ENCODE data around the gene FAM89B.

FAM89B gene

GRCh38 chr11:65524741-65525545 lies 47.4 kb upstream of the FAM89B start, which contains the start of gene SCYL1:
Gene SCYL1, plus strand, starts transcription at chr11:65525083. Its CDS starts 71 bp downstream, at chr11:65525154.
- H3K4me1 ChIP-seq (ENCODE audit: low read depth, poor library complexity, severe bottlenecking) = peaks cover 4% of the 10 kb centered on the region
- no peaks in the 10 kb centered on the region; the same call in 1 of the 2 replicates for H3K36me3 ChIP-seq (ENCODE audit: insufficient read depth)
- peaks cover 16% of the 10 kb centered on the region; the same call in 1 of the 2 replicates for H3K79me2 ChIP-seq (ENCODE audit: insufficient read depth, low read depth)
- no peak within 1 kb of the TSS for H3K4me3 ChIP-seq (IDR thresholded peaks at IDR 0.05; ENCODE audit: insufficient read depth, low read depth, low read length)
- peaks cover 4% of the 10 kb centered on the region; the same call in 1 of the 2 replicates for H3K27me3 ChIP-seq (ENCODE audit: insufficient read depth, low read depth)
- no peaks in the 10 kb centered on the region for H4K20me1 ChIP-seq (ENCODE audit: insufficient read depth)
- peak within 1 kb of the TSS; percentile 75 for H3K9ac ChIP-seq
- peak within 1 kb of the TSS; percentile 92 for H3K4me2 ChIP-seq
- H3K27ac ChIP-seq = peak within 1 kb of the TSS; percentile 33; the same call in 1 of the 2 replicates
- peak within 1 kb of the TSS; percentile 71 for H2AFZ ChIP-seq (ENCODE audit: low read depth)
- TF ChIP-seq, protein P1, sequence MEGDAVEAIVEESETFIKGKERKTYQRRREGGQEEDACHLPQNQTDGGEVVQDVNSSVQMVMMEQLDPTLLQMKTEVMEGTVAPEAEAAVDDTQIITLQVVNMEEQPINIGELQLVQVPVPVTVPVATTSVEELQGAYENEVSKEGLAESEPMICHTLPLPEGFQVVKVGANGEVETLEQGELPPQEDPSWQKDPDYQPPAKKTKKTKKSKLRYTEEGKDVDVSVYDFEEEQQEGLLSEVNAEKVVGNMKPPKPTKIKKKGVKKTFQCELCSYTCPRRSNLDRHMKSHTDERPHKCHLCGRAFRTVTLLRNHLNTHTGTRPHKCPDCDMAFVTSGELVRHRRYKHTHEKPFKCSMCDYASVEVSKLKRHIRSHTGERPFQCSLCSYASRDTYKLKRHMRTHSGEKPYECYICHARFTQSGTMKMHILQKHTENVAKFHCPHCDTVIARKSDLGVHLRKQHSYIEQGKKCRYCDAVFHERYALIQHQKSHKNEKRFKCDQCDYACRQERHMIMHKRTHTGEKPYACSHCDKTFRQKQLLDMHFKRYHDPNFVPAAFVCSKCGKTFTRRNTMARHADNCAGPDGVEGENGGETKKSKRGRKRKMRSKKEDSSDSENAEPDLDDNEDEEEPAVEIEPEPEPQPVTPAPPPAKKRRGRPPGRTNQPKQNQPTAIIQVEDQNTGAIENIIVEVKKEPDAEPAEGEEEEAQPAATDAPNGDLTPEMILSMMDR (conservative IDR thresholded peaks at IDR 0.05; ENCODE audit: low read depth, low read length) = no peak

- Histone ChIP-seq H3K27ac (peak overlapping the region; percentile 33; the same call in 1 of the 2 replicates), H3K36me3 (ENCODE audit: insufficient read depth) (no peaks in the 10 kb centered on the region; the same call in 1 of the 2 replicates), H3K4me3 (IDR thresholded peaks at IDR 0.05; ENCODE audit: insufficient read depth, low read depth, low read length) (no peak overlapping the region), H3K27me3 (ENCODE audit: insufficient read depth, low read depth) (peaks cover 4% of the 10 kb centered on the region; the same call in 1 of the 2 replicates), H3K9ac (peak overlapping the region; percentile 75), H2AFZ (ENCODE audit: low read depth) (peak overlapping the region; percentile 71; the same call in 1 of the 2 replicates), H3K79me2 (ENCODE audit: insufficient read depth, low read depth) (peaks cover 16% of the 10 kb centered on the region; the same call in 1 of the 2 replicates), H4K20me1 (ENCODE audit: insufficient read depth) (no peaks in the 10 kb centered on the region), H3K4me2 (peak overlapping the region; percentile 92), H3K4me1 (ENCODE audit: low read depth, poor library complexity, severe bottlenecking) (peaks cover 4% of the 10 kb centered on the region)
- TF ChIP-seq, protein P1 (conservative IDR thresholded peaks at IDR 0.05; ENCODE audit: low read depth, low read length) = no peak
Measured at GRCh38 chr11:65525546-65526480, 46.5 kb upstream of the FAM89B start.

DNA sequence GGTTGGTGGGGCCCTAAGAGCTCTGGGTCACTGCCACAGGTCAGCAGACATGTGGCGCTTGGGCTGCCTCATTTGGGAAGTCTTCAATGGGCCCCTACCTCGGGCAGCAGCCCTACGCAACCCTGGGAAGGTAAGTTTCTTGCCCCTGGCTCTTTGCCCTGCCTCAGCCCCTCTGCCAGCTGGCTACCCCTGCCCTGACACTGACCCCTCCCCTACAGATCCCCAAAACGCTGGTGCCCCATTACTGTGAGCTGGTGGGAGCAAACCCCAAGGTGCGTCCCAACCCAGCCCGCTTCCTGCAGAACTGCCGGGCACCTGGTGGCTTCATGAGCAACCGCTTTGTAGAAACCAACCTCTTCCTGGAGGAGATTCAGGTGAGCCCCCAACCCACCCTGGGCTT lies 45.6 kb upstream of the FAM89B start:
- H4K20me1 ChIP-seq (ENCODE audit: insufficient read depth) = no peaks in the 10 kb centered on the region
- H3K4me1 ChIP-seq (ENCODE audit: low read depth, poor library complexity, severe bottlenecking) = peaks cover 4% of the 10 kb centered on the region
- H3K27me3 ChIP-seq (ENCODE audit: insufficient read depth, low read depth) = peaks cover 4% of the 10 kb centered on the region; the same call in 1 of the 2 replicates
- H3K27ac ChIP-seq = no peak overlapping the region
- no peak overlapping the region for H2AFZ ChIP-seq (ENCODE audit: low read depth)
- no peak overlapping the region for H3K4me2 ChIP-seq
- no peak overlapping the region for H3K4me3 ChIP-seq (IDR thresholded peaks at IDR 0.05; ENCODE audit: insufficient read depth, low read depth, low read length)
- TF ChIP-seq, protein P1 (conservative IDR thresholded peaks at IDR 0.05; ENCODE audit: low read depth, low read length) = no peak
- no peak overlapping the region for H3K9ac ChIP-seq
- no peaks in the 10 kb centered on the region; the same call in 1 of the 2 replicates for H3K36me3 ChIP-seq (ENCODE audit: insufficient read depth)
- H3K79me2 ChIP-seq (ENCODE audit: insufficient read depth, low read depth) = peaks cover 16% of the 10 kb centered on the region; the same call in 1 of the 2 replicates

DNA sequence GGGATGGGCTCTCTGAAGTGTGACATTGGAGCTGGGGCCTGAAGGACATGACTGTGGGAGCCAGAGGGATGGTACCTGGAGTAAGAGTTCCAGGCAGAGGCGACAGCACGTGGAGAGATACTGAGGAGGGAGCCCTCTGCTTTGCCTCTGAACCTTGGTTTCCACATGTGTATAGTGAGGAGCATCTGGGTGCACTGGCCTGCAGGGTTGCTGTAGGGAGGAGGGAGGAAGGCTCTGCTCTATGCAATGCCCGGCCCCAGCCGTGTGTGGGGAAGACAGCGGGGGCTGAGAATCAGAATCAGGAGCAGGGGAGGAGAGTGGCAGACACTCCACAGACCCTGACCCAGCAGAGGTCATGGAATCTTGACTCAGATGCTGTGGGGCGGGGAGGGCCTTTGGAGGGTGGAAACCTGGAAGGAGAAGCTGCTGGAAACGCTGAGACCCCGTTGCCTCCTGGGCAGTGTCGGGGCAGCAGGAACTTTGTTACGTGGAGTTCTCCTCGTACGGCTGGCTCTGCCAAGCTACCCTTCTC lies 43.5 kb upstream of the FAM89B start:
- Histone ChIP-seq H3K27ac (no peak overlapping the region), H4K20me1 (ENCODE audit: insufficient read depth) (no peaks in the 10 kb centered on the region), H3K9ac (no peak overlapping the region), H3K4me3 (IDR thresholded peaks at IDR 0.05; ENCODE audit: insufficient read depth, low read depth, low read length) (no peak overlapping the region), H3K4me1 (ENCODE audit: low read depth, poor library complexity, severe bottlenecking) (peaks cover 4% of the 10 kb centered on the region), H3K36me3 (ENCODE audit: insufficient read depth) (no peaks in the 10 kb centered on the region; the same call in 1 of the 2 replicates), H3K27me3 (ENCODE audit: insufficient read depth, low read depth) (no peaks in the 10 kb centered on the region), H2AFZ (ENCODE audit: low read depth) (no peak overlapping the region), H3K79me2 (ENCODE audit: insufficient read depth, low read depth) (peaks cover 16% of the 10 kb centered on the region; the same call in 1 of the 2 replicates), H3K4me2 (no peak overlapping the region)
- TF ChIP-seq, protein P1 (conservative IDR thresholded peaks at IDR 0.05; ENCODE audit: low read depth, low read length) = no peak

All from KMS-11 (cell line).